Fibroblast of skin of left biceps (primary cell): Measurements from ENCODE around the gene PLA2G3.
"Not testable (repeated sequence)": the region's sequence is repeated elsewhere in the genome, so short reads cannot be mapped to it uniquely, and the experiment has no call there.

Source experiments
- DNase-seq, 2 experiments: peaks; one replicate each; pipeline ENCODE4 v3.0.0-alpha.2; 2013; ENCODE audit warnings: low read depth in 2 of 2

Gene PLA2G3

GRCh38 chr22:31099841-31100761, 40.2 kb downstream of the PLA2G3 start:
- no peak for DNase-seq

- no peak for DNase-seq
These were observed 40.9 kb downstream of the PLA2G3 start for GRCh38 chr22:31099386-31099785.

- no peak for DNase-seq
These were observed 41.6 kb downstream of the PLA2G3 start for GRCh38 chr22:31098632-31099110.

GRCh38 chr22:31097941-31098631, 42.2 kb downstream of the PLA2G3 start:
- no peak for DNase-seq

- DNase-seq = not testable (repeated sequence)
These were observed 42.8 kb downstream of the PLA2G3 start for GRCh38 chr22:31097539-31097938.

GRCh38 chr22:31096657-31097279, 43.5 kb downstream of the PLA2G3 start:
- DNase-seq = no peak

GRCh38 chr22:31095637-31096249, 44.6 kb downstream of the PLA2G3 start:
- DNase-seq = no peak

GRCh38 chr22:31094741-31095140, 45.6 kb downstream of the PLA2G3 start:
- no peak for DNase-seq

GRCh38 chr22:31094021-31094551, 46.2 kb downstream of the PLA2G3 start:
- DNase-seq = no peak

GRCh38 chr22:31093086-31093850, 47.0 kb downstream of the PLA2G3 start:
- DNase-seq = no peak

GRCh38 chr22:31092161-31092560, 48.1 kb downstream of the PLA2G3 start:
- DNase-seq = no peak

- no peak for DNase-seq
These were observed 49.0 kb downstream of the PLA2G3 start for GRCh38 chr22:31091106-31091975.

- DNase-seq = no peak
These were observed 49.9 kb downstream of the PLA2G3 start for GRCh38 chr22:31090217-31091085.

GRCh38 chr22:31089160-31090100, 50.9 kb downstream of the PLA2G3 start:
- no peak for DNase-seq

GRCh38 chr22:31088233-31088986, 51.9 kb downstream of the PLA2G3 start:
- DNase-seq = no peak

- no peak for DNase-seq
These were observed 52.5 kb downstream of the PLA2G3 start for GRCh38 chr22:31087744-31088215.
